Hematopoietic multipotent progenitor cell treated with erythropoietin and hydrocortisone succinate and interleukin-3 and kit ligand, for 6 days (in vitro differentiated cells): ENCODE data around the gene ARHGEF5.
A peak's percentile ranks its signal among the peaks of the same experiment; 100 is the strongest.
"Not testable (repeated sequence)": the region's sequence is repeated elsewhere in the genome, so short reads cannot be mapped to it uniquely, and the experiment has no call there.

Experiments
- DNase-seq: peaks from one replicate; pipeline ENCODE4 v3.0.0-alpha.2; 2015

ARHGEF5 gene

DNA sequence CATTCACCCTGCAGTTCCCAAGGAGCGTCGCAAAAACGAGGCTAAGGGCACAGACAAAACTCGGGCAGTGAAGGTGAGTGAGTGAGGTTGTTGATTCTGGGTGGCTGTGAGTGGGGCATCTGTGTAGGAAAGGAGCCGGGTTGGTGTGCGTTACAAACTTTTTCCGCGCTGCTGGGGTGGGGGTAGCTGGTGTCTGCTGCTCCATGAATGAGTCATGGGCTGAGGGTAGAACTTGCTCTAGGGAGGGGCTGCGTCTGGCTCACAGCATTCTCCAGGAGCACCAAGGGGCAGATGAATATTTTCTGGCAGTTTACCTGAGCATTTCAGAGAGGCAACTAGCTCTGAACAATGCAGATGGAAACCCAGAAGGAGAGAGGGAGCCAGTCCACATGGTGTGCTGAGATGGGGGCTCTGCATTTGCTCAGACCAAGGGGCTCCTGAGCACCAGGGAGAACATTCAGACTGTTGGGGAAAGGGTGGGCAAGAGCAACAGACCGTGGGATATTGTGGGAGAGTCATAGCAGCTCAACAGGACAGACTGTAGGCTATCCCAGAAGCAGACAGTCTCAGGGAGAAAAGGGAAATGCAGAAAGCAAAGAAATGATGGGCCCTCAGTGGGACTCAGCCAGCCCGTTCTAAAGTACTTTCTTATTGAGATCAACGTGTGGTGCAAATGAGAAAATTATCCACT, 29.5 kb downstream of the ARHGEF5 start:
- no peak for DNase-seq

DNA sequence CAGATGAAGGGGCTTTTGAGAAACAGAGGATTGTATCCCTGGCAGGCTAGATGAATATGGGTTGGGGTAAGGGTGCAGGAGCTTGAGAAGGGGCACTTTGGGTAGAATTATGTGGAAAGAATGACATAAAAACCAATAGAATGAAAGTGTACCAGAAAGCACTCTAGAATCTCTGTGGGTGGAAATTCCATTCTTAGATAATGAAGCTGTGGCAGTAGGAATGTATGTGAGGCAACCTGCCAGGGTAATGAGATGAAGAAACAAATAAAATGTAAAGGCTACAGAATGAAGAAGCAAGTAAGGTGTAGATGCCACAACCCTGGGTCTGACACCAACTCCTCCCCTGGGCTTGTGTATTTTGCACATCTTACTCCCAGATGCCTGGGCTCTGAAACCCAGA, 31.5 kb downstream of the ARHGEF5 start:
- no peak for DNase-seq

DNA sequence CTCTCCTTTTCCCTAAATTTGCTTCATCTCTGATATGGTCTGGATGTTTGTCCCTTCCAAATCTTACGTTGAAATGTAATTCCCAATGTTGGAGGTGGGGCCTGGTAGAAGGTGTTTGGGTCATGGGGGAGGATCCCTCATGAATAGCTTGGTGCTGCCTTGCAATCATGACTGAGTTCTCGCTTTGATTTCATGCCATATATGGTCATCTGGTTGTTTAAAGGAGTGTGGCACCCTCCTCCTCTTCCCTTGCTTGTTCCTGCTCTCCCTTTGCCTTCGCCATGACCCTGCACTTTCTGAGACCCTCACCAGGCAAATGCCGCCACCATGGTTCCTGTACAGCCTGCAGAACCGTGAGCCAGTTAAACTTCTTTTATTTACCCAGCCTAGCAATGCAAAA, 33.7 kb downstream of the ARHGEF5 start:
- DNase-seq = no peak

DNA sequence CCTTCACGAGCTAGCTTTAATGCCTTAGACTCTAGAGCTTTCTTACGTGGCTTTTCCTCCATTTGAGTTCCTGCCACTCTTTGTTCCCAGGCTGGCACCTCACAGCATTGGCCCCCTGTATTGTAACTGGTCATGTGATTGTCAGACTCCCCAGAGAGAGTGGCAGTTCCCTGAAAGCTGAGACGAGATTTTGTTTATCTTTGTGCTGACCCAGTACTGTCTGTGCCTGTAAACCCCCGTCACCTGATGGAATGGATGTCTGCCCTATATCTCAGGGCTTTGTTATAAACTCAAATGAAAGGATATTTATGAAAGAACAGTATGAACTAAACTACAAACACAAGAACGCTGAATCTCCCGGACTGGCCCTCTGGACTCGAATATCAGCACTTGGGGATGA, 35.3 kb downstream of the ARHGEF5 start:
- DNase-seq = no peak

DNA sequence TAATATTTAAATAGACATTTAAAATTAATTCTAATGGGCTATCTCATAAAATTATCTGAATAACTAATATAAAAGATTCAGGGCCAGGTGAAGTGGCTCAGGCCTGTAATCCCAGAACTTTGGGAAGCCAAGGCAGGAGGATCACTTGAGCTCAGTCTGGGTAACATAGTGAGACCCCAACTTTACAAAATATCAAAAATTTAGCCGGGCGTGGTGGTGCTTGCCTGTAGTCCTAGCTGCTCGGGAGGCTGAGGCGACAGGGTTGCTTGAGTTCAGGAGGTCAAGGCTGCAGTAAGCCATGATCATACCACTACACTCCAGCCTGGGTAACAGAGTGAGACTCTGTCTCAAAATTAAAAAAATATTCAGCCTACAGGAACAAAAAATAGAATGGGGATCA, 35.8 kb downstream of the ARHGEF5 start:
- no peak for DNase-seq

DNA sequence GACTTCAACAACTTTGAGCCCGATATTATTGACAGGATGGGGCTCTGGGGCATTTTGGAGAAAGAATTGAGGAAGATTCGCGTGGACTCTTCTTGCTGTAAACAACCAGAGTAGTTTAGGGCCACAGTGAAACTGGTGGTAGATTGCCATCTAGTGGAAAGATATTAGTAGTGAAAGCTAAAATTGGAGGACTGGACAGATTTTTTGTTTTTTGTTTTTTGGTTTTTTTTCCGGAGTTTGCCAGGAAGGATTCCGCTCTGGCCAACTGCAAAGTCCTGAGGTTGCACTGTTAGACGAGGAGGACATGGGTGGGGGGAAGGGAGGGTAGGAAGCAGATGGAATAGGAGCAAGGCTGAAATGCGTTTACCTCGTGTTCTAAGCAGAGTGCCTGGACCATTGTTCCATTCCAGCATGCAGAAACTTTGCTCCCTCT, 36.6 kb downstream of the ARHGEF5 start:
- DNase-seq = peak; percentile 87

DNA sequence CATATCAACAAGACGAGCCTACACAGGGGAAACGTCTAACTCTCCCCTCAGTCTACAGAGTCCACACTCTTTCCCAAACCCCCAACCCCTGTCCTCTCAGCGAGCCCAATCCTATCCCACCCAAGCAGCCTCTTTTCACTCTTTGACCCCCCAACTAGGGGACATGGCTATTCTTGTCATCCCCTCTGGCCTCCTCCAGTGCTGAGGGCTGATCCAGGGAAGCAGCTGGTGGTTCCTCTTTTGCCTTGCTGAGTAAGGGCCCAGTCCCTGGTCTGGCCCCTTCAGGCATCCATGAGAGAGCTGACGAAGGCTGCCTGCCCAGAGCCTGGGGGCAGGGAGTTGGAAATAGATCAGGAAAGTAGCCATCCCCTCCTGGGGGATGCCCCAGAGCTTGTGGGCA, 41.9 kb downstream of the ARHGEF5 start:
- DNase-seq = no peak

DNA sequence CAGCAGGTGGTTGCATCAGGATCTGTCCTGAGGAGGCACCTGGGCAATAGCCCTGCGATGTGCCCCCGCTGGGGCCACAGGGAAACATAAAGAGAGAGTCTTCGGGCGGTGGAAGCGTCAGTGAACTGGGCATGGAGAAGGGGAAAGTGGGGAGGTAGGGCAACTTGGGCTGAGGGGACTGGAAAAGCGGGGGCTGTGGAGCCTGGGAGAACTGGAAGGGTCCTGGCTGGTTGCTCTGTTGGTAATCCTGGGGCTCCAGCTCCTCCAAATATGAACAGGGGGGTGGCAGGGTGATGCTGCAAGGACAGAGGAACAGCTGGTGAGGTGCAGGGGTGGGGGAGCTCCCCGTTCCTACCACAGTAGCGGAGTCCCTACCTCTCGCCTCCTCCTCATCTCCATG, 43.1 kb downstream of the ARHGEF5 start:
- no peak for DNase-seq

DNA sequence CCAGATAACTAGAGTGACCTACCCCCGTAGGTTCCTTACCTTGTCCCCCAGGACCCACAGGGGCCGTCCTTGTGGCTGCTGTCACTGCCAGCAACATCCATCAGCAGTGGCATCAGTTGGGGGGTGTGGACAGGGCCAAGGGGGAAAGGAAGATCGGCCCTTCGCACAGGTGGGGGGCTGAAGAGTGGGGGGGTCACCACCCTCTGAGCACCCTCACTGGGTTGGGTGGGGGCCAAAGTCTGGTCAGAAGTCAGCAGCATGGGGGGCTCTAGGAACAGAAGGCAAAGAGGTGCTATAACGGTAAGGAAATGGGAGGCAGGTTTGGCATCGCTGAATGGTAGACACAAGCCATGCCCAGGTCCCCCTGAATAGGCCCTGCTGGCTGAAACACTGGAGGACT, 43.7 kb downstream of the ARHGEF5 start:
- DNase-seq = no peak

DNA sequence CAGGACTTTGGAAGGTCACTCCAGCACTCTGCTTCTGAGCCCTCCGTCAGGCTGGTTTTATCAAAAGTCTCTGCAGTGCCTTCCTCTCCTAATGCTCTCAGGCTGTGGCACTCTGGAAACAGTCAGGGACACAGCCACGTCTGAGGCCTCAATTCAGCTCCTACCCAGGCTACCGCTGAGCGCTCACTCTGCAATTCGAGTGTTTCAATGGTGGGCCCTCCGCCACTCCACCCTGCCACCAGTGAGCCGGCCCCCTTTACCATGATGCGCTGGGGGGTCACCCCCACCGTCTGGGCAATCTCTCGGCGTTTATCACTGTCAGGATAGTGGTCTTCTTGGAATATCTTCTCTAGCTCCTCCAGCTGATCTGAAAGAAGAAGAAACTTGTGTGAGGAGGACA, 44.7 kb downstream of the ARHGEF5 start:
- DNase-seq = no peak

DNA sequence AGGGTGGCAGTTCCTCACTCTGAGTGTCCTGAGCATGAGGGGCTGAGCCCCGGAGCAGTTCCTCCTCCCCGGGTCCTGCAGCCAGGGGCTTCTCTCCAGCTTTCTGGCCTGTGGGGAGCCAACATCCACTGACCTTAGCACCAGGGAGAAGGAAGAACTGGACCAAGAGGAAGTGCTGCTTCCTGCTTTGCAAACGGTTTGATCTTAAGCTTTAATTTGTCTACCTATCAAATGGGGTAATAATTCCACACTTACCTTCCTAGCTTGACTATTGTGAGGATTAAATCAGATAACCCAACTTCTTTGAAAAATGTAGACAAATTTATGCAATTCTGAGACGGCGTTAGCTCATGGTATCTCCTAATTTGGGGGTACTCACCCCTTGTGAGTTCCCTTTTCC, 46.3 kb downstream of the ARHGEF5 start:
- no peak for DNase-seq

DNA sequence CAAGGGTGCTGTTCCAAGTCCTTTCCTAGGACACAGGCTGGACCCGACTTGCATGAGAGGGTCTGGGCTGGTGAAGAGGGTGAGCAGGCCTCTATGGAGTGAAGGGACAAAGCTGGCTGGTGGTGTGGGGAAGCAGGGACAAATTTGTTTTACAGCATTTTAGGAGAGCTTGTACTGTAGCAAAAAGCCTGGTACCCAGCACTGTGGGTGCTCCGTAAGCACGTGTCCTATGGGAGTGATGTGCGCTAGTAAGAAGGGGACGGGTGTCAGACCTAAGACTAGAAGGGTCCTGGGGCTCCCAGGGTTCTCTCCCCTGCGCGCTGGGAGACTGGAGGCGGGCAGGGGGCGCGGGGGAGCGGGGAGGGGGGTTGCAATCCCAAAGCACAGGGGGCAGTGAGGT, 47.9 kb downstream of the ARHGEF5 start:
- DNase-seq = no peak

DNA sequence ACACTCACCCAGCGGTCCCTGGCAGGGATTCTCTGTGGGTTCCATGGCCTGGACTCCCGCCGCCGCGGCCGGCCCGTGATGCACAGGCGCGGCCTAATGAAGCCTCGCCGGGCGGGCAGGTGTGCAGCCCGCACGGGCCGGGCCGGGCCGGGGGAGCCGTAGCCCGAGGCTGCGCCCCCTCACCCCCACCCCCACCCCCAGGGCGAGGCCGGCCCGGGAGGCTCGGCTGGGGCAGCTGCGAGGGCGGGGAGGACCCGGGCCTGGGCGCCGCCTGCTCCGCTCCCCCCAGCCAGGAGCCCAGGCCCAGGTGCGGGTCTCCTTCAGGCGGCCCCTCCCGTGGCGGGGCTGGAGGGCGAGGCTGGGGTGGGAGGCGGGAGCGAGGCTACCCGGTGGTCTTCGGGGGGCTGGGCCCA, 48.5 kb downstream of the ARHGEF5 start, which contains the start of gene NOBOX:
Gene NOBOX, minus strand, starts transcription at position 45 of the 413 bp plus-strand sequence.
- no peak for DNase-seq

DNA sequence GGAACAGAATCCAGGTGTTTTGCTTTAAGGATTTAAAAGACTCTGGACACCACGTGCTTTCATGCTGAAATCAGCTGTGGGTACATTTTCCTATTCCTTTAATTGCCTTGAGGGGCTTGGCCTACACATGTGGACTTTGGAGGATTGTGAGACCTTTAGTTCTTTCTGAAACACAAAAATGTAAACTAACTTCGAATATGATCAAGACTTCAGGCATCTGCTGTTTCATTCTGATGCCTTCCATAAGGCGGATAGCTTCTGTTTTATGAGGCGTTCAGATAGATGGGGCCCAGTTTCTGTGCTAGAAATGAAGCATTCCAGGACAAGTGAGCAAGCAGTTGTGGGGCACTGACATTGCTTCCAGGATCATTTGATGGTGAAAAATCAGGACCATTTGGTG, 49.7 kb downstream of the ARHGEF5 start:
- no peak for DNase-seq

DNA sequence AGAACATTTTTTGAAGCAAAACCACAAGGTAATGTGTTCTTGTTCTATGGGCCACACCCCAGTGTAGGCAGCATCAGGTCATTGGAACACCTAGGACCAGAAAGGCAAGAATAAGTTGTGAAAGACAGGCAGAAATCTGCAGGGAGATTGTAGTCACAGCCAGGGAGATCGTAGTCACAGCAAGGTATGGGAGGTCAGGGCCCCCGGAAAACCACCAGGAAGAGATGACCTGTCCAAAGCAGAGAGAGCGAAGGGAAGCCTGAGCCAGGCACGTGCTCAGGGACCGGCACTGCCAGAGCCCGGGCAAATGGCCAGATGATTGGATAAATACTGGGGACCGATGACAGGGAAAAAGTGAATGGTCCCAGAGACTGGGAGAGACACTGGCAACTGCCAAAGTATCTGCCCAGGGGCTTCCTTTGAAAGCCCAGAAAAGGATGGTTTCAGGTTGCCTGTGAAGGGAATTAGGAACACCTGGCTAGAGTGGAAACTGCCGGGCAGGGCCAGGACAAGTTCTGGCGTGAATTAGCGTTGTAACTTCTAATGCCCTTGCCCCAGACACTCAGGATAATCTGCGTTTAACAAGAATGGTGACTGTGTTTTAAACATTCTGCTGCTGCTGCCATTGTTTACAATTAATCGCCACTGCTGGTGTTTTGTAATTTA, 52.2 kb downstream of the ARHGEF5 start:
- DNase-seq = no peak

DNA sequence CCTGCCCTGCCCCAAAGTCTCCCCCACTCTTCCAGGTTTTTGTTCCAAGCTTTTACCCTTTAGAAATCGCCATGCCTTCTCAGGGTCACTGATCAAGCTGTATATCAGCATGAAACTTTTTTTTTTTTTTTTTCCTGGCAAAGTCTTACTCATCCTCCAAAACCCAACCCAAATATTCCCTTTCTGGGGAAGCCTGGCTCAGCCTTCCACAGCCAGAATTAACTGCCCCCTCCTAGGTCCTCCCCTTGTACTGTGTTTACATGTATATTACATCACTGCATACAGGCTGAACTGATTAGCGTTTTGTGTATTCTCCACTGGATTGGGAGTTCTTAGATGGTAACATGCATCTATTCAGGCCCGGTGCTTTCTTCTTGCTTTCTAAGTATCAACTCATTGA, 52.9 kb downstream of the ARHGEF5 start:
- DNase-seq = no peak

DNA sequence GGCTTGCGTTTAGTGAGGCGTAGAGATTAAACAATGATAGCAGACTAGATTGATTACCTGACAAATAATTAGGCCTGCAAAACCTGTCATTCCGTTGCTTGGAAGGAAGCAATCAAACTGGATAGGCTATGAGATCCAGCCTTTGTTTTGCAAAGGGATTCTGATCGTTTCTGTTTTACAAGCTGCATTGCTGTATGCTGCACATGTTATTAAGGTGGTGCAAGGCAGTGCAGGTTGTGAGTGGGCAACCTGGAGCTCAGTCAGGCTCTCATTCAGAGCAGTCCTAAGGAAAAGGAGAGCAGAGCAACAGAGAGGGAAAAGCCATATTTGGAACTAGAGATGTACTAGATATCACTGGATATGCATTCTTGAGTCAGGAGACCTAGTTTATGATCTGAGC, 55.2 kb downstream of the ARHGEF5 start:
- DNase-seq = no peak

DNA sequence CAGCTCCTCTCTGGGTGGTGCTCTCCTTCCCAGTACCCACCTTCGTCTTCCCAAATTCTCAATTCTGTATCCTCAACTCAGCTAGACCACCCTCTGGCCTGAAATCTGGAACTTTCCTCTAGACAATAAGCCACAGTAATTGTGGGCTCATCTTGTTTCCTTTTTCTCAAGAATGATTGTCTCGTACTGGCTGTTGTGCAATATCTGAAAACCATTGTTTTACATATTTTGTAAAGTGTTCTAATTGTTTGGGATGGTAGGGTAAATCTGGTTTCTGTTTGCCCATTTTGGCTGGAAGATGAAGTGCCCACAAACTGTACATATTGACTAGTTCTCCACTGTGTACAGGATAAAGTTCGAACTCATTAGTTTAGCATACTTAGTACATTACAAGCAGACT, 59.6 kb downstream of the ARHGEF5 start:
- DNase-seq = no peak

DNA sequence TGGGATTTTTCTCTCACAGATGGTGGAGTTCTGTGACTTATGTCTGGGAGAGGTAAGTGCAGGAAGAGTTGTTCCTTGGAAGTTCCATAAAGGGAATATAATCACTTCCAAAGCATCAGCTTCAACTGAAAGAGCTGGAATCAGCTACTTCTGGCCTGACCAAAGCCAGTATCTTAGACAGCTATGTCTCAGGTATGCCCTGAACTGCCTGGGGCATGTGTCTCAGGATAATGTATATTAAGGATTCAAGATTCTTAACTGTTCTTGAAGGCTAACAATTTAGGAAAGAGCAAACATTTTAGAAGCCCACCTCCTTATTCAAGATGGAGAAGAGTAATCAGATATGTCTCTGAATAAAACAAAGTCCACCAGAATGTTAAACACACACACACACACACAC, 60.7 kb downstream of the ARHGEF5 start:
- DNase-seq = no peak

DNA sequence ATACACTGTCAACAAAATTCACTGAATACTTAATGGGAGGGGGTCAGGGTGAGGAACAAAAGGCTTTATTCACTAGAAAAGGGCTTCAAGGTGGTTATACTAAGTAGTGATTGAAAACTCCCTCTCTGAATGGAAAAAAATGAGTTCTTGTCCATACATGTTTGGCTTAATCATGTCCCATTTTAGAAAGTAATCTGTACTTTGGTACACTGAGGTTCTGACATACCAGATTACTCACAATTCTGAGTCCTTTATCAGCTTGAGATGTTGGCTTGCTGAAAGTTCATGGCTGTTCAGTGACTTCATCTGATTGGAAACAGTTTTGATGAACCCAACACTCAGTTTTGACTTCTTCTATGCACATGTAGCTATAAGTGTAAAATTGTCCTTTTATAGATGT, 61.1 kb downstream of the ARHGEF5 start:
- DNase-seq = no peak

DNA sequence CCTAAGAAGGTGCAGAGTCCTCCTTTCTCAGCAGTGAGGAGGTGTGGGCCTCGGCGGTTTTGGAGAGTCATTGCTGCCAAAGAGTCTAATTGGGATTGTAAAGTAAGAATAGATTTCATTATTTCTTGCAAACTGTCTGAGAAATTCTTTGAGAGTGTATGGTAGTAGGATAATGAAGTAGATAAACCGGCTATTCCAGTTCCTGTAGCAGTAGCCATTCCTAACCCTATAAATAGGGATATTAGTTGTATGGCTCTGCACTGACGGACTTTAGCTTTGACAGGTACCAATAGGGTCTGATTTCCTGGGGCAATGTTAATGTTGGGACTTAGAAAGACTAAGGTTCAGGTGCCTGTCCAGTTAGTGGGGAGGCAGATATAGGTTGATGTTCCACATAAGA, 63.7 kb downstream of the ARHGEF5 start:
- not testable (repeated sequence) for DNase-seq

DNA sequence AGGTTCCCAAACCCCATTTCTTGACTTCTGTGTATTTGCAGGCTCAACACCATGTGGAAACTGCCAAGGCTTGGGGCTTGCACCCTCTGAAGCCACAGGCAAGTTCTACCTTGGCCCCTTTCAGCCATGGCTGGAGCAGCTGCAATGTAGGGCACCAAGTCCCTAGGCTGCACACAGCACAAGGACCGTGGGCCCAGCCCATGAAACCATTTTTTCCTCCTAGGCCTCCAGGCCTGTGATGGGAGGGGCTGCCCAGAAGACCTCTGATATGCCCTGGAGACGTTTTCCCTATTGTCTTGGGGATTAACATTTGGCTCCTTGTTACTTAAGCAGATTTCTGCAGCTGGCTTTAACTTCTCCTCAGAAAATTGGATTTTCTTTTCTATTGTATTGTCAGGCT, 72.3 kb downstream of the ARHGEF5 start:
- not testable (repeated sequence) for DNase-seq

DNA sequence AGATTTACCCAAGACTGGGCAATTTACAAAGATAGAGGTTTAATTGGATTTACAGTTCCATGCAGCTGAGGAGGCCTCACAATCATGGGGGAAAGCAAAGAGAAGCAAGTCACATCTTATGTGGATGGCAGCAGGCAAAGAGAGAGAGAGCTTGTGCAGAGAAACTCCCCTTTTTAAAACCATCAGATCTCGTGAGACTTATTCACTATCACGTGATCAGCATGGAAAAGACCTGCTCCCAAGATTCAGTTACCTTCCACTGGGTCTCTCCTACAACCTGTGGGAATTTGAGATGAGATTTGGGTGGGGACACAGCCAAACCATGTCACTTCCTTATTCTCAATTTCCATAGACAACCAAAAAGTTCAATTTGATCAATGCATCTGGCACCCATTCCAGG, 73.2 kb downstream of the ARHGEF5 start:
- no peak for DNase-seq
